HG03039 (cell line): ENCODE results near the gene NUDT2.
"Not testable (repeated sequence)": the region's sequence is repeated elsewhere in the genome, so short reads cannot be mapped to it uniquely, and the experiment has no call there.

Source experiments
- ATAC-seq: cut with Tn5 transposase; IDR thresholded peaks from one replicate; pipeline ENCODE4 v1.9.1; 2021; ENCODE audit warnings: mild to moderate bottlenecking, moderate library complexity; ENCODE audit not compliant: unreplicated experiment

The NUDT2 gene

GRCh38 chr9:34334916-34335315 lies 5.5 kb downstream of the NUDT2 start:
- no peak for ATAC-seq

- no peak for ATAC-seq
Measured at GRCh38 chr9:34335376-34335775, 6.0 kb downstream of the NUDT2 start.

GRCh38 chr9:34337403-34337802 lies 8.0 kb downstream of the NUDT2 start:
- no peak for ATAC-seq

GRCh38 chr9:34338079-34338478 lies 8.7 kb downstream of the NUDT2 start:
- ATAC-seq, result not testable (repeated sequence)

GRCh38 chr9:34338665-34339385 lies 9.5 kb downstream of the NUDT2 start:
- no peak for ATAC-seq

GRCh38 chr9:34341659-34342295 lies 12.4 kb downstream of the NUDT2 start:
- ATAC-seq, result no peak

GRCh38 chr9:34343090-34343489 lies 13.7 kb downstream of the NUDT2 start:
- no peak for ATAC-seq

GRCh38 chr9:34343605-34344004 lies 14.2 kb downstream of the NUDT2 start:
- no peak for ATAC-seq

- no peak for ATAC-seq
Measured at GRCh38 chr9:34346873-34347799, 17.8 kb downstream of the NUDT2 start.

GRCh38 chr9:34347800-34348158 lies 18.4 kb downstream of the NUDT2 start:
- no peak for ATAC-seq

GRCh38 chr9:34349324-34349723 lies 20.0 kb downstream of the NUDT2 start:
- no peak for ATAC-seq

- not testable (repeated sequence) for ATAC-seq
Measured at GRCh38 chr9:34352122-34352652, 22.8 kb downstream of the NUDT2 start.

GRCh38 chr9:34352957-34353356 lies 23.6 kb downstream of the NUDT2 start:
- not testable (repeated sequence) for ATAC-seq

- ATAC-seq, result no peak
Measured at GRCh38 chr9:34362614-34363214, 33.3 kb downstream of the NUDT2 start.

- no peak for ATAC-seq
Measured at GRCh38 chr9:34363619-34364351, 34.4 kb downstream of the NUDT2 start.

- ATAC-seq, result no peak
Measured at GRCh38 chr9:34365282-34365681, 35.9 kb downstream of the NUDT2 start.

GRCh38 chr9:34366365-34366764 lies 37.0 kb downstream of the NUDT2 start:
- ATAC-seq, result no peak

- not testable (repeated sequence) for ATAC-seq
Measured at GRCh38 chr9:34367751-34368410, 38.5 kb downstream of the NUDT2 start.

GRCh38 chr9:34368796-34369195 lies 39.4 kb downstream of the NUDT2 start:
- ATAC-seq, result not testable (repeated sequence)

GRCh38 chr9:34369636-34370035 lies 40.3 kb downstream of the NUDT2 start:
- no peak for ATAC-seq
